SW 1271 (cell line): ENCODE data around the gene CD93.

ENCODE experiments used
- DNase-seq, 2 experiments: peaks; one replicate each; lab custom pipeline; 2025; lab: John Stamatoyannopoulos, UW

The CD93 gene

GRCh38 chr20:23099791-23100719 lies 13.9 kb upstream of the CD93 start:
- no peak for DNase-seq

DNA sequence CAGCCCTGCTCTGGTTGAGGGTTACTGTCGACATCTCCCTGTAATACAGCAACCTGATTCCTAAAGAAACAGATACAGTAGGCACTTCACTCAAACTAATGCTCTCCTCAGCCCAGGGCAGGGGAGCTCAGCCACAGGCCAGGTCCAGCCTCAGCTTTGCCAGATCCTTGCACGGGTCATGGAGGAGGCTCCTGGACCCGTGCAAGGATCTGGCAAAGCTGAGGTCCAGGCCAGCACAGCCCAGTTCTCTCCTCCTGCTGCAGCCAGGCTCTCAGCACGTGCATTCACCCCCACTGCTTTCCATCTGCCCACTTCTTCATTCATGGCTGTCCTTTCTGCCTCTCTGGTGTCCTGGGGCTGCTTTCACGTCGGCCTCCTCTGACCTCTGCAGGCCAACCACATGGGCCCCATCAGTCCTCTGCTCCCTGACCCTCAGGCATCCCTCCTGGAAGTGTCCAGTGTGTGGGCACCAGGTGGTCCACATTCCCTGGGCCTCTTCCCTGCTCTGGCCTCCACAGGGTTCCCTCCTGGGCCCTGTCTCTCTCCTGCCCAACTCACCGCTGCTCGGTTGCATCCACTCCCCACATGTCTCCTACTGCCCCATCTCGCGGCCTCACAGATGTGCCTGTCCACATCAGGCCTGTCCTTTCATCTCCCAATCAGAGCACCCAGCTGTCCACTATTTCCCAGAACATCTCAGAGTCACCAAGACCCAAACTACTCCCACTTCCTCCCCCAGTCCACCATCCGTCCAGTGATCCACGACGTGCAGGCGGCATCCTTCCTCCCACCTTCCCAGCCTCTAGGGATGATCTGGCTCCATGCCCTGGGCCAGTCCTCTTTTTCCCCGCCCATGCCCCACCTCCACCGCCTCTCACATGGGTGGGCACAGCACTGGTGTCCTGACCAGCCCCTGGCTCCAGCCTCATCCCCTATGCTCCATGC lies 11.8 kb upstream of the CD93 start:
- DNase-seq = no peak

- DNase-seq = no peak
Observed at GRCh38 chr20:23096986-23097520, 10.9 kb upstream of the CD93 start.

GRCh38 chr20:23096097-23096496 lies 10.0 kb upstream of the CD93 start:
- no peak for DNase-seq

GRCh38 chr20:23095499-23095898 lies 9.4 kb upstream of the CD93 start:
- DNase-seq = no peak

DNA sequence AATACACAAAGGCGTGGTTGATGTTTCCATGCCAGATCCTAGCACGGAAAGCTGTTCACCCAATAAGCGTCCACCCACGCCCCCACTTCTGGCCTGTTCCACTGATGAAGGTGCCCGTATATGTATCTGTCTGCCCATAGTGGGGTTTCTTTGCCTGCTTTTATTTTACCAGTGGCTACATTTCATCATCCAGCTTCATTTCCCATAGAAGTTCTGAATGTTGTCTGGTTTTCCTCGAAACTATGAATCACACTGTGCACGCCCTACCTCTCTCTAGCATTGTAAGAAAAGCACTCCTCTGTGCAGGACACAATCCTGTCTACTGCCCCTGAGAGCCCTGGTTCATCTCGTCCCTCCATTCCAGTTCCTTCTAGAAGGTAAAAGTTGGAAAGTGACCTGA lies 8.8 kb upstream of the CD93 start:
- DNase-seq = no peak

DNA sequence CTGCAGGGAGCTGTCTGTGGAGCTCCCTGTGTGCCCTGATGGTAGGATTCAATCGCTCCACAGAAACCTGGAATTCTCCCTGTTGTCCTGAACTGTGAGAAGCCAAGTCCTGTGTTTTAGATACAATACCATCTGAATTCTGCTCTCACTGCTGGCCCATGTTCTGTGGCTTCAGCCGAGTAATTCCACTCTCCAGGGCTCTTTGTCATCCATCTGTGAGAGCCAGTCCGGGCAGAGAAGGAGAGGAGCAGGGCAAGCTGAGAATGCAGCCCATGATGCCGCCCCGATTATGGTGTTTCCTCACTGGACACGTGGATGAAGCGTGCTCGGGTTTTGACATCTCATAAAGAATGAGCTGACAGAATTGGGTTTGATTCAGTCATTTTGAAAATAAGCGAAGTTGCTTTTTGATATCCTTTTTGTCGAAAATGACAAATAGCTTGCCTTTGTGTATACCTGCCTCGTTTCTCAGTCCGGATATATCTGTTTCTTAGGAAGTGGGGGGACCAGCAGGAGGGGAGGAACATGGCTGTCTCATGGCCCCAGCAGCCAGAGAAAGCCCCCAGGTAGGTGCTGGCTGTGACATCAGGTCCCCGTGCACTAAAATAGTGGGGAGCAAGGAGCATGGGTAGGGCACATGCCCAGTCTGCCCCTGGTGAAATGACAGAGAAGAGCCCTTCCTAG lies 8.2 kb upstream of the CD93 start:
- no peak for DNase-seq

DNA sequence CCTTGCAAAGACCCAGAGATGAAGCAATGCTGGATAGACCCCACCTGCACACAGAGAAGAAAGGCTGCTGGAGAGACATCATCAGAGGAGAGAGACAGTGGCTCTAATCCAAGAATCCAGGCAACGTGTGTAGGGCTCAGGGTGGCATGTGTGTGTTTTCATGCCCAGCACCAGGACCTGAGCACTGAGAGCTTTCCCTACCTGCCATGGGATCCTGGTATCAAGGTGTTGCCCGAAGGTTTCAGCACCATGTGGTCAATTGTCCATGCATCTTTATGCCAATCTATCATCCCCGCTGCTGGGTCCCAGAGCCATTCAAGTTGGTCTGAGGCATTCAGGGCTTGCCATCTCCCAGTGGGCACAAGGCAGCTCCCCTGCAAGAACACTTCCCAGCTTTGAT lies 7.5 kb upstream of the CD93 start:
- no peak for DNase-seq

DNA sequence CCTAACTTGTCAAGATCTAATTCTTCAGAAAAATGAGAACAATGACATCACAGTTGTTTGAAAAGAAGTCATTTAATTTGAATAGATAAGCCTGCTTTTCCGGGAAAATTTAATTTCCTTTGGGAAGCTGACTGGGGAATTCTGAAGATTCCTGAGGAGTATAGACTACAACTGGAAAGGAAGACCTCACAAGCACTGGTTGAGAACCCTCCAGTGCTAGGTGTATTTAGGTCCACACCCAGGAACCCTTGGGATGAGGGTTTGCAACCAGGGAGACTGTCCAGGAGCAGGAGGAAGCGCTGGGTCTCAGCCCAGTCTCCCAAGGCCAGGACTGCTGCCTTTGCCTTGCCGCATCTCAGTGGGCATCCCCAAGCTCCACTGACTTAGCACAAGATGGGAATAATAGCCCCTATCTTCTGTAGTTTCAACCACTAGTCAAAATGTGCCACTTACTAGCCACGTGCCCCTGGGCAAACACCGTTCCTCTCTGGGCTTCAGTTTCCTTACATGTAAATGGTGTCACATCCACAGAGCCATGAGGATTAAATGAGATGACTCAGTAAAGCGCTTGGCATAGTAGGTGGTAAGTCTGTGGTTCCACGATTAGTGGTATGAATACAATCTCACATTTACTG lies 6.9 kb upstream of the CD93 start:
- DNase-seq = no peak

DNA sequence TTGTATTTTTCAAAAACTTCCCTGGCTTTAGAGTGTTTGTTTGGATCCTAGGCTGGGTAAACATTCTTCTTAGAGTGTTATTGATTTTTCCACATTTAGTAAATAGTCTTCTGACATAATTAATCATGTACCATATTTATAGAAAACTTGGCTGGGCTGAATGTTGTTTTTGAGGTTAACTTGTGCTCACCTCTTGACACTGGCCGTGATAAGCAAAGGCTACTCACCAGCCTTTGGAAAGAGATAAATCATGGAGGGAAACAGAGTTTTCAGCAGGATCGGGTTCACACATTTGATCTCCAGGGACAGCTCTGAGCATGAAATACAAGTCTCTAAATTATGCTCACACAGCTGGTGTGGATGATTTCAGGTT lies 6.2 kb upstream of the CD93 start:
- DNase-seq = no peak

- DNase-seq = no peak
Observed at GRCh38 chr20:23091721-23092383, 5.7 kb upstream of the CD93 start.

GRCh38 chr20:23090878-23091277 lies 4.8 kb upstream of the CD93 start:
- no peak for DNase-seq

GRCh38 chr20:23090147-23090546 lies 4.0 kb upstream of the CD93 start:
- DNase-seq = no peak

DNA sequence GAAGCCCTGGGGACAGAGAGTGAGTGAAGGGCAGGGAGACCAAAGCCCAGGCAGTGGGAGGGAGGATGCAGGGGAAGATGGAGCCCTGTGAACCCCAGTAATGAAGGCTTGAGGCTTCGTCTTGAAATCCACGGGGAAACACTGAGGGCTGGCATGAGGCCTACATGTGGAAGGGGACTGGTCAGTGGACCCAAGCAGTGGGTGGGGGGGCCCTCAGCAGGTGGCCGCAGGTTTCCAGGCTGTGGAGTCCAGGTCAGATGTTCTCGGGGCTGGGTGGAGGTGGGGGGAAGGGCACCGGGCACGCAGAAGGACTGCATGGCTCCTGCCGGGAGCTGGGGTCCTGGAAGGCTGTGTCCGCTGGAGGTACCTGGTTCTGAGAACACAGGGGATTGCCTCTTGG lies 2.7 kb upstream of the CD93 start:
- DNase-seq = no peak

DNA sequence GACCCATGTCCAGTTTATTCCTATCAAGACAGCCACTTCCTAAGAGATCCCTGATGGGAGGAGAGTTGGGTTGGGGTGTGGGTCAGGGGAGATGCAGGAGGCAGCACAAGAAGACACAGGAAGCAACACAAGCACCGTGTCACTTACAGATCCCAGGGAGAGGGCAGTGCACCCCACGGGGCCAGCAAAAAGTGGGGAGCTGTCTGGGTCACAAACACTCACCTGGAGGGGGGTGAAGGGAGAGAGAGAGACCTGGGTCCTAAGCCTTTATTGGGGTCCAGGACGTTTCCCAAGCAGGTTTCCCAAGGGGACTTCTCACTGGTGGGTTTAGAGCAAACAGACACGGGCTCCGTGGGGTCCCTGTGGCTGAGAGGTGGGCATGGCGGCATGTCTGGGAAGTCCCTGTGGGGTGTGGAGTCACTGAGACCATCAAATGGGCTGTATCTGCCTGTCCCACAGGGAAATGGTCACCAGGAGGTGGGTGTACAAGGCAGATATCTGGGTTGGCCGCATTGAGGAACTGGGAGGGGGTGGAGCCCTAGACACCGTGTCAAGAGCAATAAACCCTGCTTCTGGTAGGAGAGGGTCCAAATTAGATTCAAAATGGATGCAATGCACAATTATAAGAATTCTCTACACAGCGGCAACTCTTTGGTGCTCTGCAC lies 1.6 kb upstream of the CD93 start:
- no peak for DNase-seq

DNA sequence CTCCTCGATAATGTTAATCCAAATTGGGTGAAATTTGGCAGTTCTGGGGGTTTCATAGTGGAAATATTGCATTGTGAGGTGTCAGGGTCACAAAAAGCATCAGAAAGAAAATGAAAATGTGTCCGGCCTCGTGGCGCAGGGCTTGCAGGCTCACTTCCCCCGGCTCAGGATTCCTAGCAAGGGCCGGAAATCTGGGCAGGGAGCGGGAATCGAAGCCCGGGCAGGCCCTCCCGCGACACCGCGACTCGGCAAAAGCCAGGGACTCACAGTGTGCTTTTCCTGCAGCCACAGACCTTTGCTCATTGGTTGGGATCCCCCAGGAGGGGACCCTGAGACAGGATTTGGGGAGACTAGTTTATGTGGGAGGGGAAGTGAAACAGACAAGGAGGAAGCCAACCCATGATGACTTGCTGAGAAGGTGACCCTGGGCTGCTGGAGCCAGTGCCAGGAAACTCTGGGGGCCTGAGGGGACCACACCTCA lies 847 bp upstream of the CD93 start:
- DNase-seq = no peak

GRCh38 chr20:23085436-23086055 lies 578 bp downstream of the CD93 start:
- no peak for DNase-seq

DNA sequence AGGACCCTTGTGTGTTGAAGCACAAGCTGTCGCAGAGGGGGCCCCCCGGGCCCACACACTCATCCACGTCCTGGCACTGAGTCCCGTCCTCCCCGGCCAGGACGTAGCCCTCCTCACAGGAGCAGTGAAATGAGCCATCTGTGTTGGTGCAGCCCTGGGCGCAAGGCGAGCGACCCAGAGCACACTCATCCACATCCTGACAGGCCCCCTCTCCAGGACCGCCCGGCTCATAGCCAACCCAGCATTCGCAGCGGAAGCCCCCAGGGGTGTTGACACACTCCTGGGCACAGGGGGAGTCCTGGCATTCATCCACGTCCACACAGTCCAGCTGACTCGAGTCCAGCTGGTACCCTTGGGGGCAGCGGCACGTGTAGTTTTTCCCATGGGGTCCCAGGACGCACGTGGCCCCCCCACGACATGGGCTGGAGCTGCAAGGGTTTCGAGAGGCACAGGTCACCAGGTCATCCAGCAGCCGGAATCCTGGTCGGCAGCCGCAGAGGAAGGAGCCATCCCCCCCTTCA lies 1.2 kb downstream of the CD93 start:
- DNase-seq = no peak

DNA sequence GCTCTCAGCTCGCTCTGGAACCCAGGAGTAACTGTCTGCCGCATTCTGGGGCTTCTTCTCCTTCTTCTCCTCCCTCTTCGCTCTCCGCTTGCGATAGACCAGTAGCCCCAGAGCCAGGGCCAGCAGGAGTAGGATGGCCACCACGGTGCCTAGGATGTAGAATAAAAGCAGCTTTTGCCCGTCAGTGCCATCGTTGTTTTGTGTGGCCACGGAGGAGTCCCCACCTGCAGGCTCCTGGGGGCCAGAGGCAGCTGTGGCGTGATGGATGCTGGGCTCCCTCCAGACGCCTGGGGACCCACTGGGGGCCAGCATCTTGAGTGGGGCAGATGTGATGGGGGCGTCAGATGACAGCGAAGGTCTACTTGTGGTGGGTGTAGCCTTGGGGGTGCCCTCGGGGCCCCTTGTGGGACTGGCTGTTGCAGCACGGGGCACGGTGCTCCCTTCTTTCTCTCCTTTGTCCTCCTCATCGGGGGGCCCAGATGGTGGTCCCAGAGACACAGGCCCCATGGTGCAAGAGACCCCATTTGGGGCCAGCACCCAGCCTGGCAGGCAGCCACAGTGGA lies 1.8 kb downstream of the CD93 start:
- no peak for DNase-seq
